MCF 10A (cell line): ENCODE measurements around the gene FABP7. TPM values are rescaled to one million over a fixed set of nuclear protein-coding genes. Genes with fewer than 3 reads are reported as not detected.
A peak's percentile ranks its signal among the peaks of the same experiment; 100 is the strongest.

Source experiments
- BruUV-seq: library from RNA; stranded (reverse); fragments of 400-500 nt; replicated peaks from 2 replicates; lab custom pipeline; 2021; lab: Mats Ljungman, UMichigan
- CTCF ChIA-PET: fragments of 300-600 bp; sonication (Branson Sonifier 250); formaldehyde crosslinking; extraction: SDS; loops from one replicate; lab custom pipeline; 2021; ENCODE audit warnings: antibody characterized with exemption, inconsistent platforms; lab: Yijun Ruan, JAX
- POLR2A ChIA-PET: fragments of 300-600, 350-650 bp; sonication (Branson Sonifier 250); formaldehyde crosslinking; extraction: SDS; loops from one replicate; lab custom pipeline; 2020; ENCODE audit warnings: antibody characterized with exemption, inconsistent platforms; lab: Yijun Ruan, JAX
- DNase-seq: peaks from one replicate; pipeline ENCODE4 v3.0.0-alpha.2; 2018; ENCODE audit not compliant: unreplicated experiment
- H3K27ac Mint-ChIP-seq: one replicate; pipeline ENCODE4 v1.8.0; 2022; ENCODE audit warnings: mild to moderate bottlenecking, low read depth, mixed read lengths; ENCODE audit not compliant: unreplicated experiment
- H3K27me3 Mint-ChIP-seq: one replicate; pipeline ENCODE4 v1.8.0; 2022; ENCODE audit warnings: mixed read lengths; ENCODE audit not compliant: insufficient read depth, unreplicated experiment
- H3K36me3 Mint-ChIP-seq: one replicate; pipeline ENCODE4 v1.8.0; 2022; ENCODE audit warnings: mild to moderate bottlenecking, moderate library complexity, mixed read lengths; ENCODE audit not compliant: insufficient read depth, unreplicated experiment
- H3K4me1 Mint-ChIP-seq: one replicate; pipeline ENCODE4 v1.8.0; 2022; ENCODE audit warnings: mixed read lengths; ENCODE audit not compliant: insufficient read depth, unreplicated experiment
- H3K4me3 Mint-ChIP-seq: one replicate; pipeline ENCODE4 v1.8.0; 2022; ENCODE audit warnings: mild to moderate bottlenecking, moderate library complexity, mixed read lengths; ENCODE audit not compliant: unreplicated experiment
- H3K9me3 Mint-ChIP-seq: one replicate; pipeline ENCODE4 v1.8.0; 2022; ENCODE audit warnings: mixed read lengths; ENCODE audit not compliant: unreplicated experiment
- CTCF ChIP-seq: fragments of 200-600 bp; IDR thresholded peaks from one replicate; pipeline ENCODE4 v1.8.0; 2022; ENCODE audit warnings: antibody characterized with exemption, mild to moderate bottlenecking; ENCODE audit not compliant: unreplicated experiment
- intact Hi-C: fragments of 100-400 bp; cut with micrococcal nuclease; formaldehyde crosslinking; loops from 2 replicates; pipeline ENCODE4 v1.14.1; 2022
- total RNA-seq: library from RNA; stranded (reverse); gene quantifications from 2 replicates; pipeline ENCODE4 v1.2.3, GENCODE V29; 2022

Gene FABP7
- total RNA-seq, 1 experiment from 2014 or later, result not detected

- Mint-ChIP-seq H3K27me3 (no peaks in the 10 kb centered on the region), H3K9me3 (no peaks in the 10 kb centered on the region), H3K36me3 (no peaks in the 10 kb centered on the region), H3K4me3 (peak overlapping the region; percentile 87), H3K27ac (peak overlapping the region; percentile 80), H3K4me1 (peaks cover 15% of the 10 kb centered on the region)
- BruUV-seq, result no TSS peak
- no peak for DNase-seq
- intact Hi-C loops, result no loop called here
- POLR2A ChIA-PET, result interaction anchor here (0.9 to 5.3 kb wide), 5 partner anchors 10 to 320 kb away, joined by 3 to 202 read pairs (median 19); partner anchors contain the start of gene SERINC1
- CTCF ChIA-PET, result interaction anchor here (0.6 to 5.6 kb wide), 10 partner anchors 8 to 529 kb away, joined by 3 to 54 read pairs (median 4); no protein-coding TSS in a partner anchor
- no peak for TF ChIP-seq CTCF
Observed at GRCh38 chr6:122791310-122791679, 11.8 kb downstream of the FABP7 start.

GRCh38 chr6:122792766-122793165 is 13.2 kb downstream of the FABP7 start:
- no peaks in the 10 kb centered on the region for H3K36me3 Mint-ChIP-seq
- no peak for TF ChIP-seq CTCF
- POLR2A ChIA-PET, result interaction anchor here (5.3 kb wide), 1 partner anchor 9 kb away, joined by 202 read pairs; no protein-coding TSS in a partner anchor
- CTCF ChIA-PET, result interaction anchor here (0.6 to 5.6 kb wide), 8 partner anchors 7 to 63 kb away, joined by 4 to 54 read pairs (median 5); no protein-coding TSS in a partner anchor
- H3K4me3 Mint-ChIP-seq, result no peak overlapping the region
- H3K27ac Mint-ChIP-seq, result no peak overlapping the region
- no peaks in the 10 kb centered on the region for H3K9me3 Mint-ChIP-seq
- intact Hi-C loops, result no loop called here
- DNase-seq, result no peak
- BruUV-seq, result no TSS peak
- H3K4me1 Mint-ChIP-seq, result peaks cover 16% of the 10 kb centered on the region
- H3K27me3 Mint-ChIP-seq, result no peaks in the 10 kb centered on the region

- Mint-ChIP-seq H3K4me3 (no peak overlapping the region), H3K27me3 (no peaks in the 10 kb centered on the region), H3K4me1 (peaks cover 14% of the 10 kb centered on the region), H3K9me3 (no peaks in the 10 kb centered on the region), H3K36me3 (no peaks in the 10 kb centered on the region), H3K27ac (peak overlapping the region; percentile 69)
- CTCF ChIA-PET, result interaction anchor here (0.7 to 6.6 kb wide), 8 partner anchors 7 to 980 kb away, joined by 3 to 54 read pairs (median 17); partner anchors contain the start of gene SMPDL3A
- POLR2A ChIA-PET, result interaction anchor here (0.8 to 9.2 kb wide), 6 partner anchors 7 to 326 kb away, joined by 3 to 202 read pairs (median 4); partner anchors contain the start of genes SERINC1 and SMPDL3A
- no TSS peak for BruUV-seq
- intact Hi-C loops, result no loop called here
- TF ChIP-seq CTCF, result no peak
- no peak for DNase-seq
Observed at GRCh38 chr6:122797537-122797936, 18.0 kb downstream of the FABP7 start.

- TF ChIP-seq CTCF, result no peak
- H3K9me3 Mint-ChIP-seq, result no peaks in the 10 kb centered on the region
- no peaks in the 10 kb centered on the region for H3K27me3 Mint-ChIP-seq
- intact Hi-C loops, result loop anchor here (2.0 kb wide), 1 partner anchor 63 kb away; no protein-coding TSS in a partner anchor
- H3K36me3 Mint-ChIP-seq, result no peaks in the 10 kb centered on the region
- peaks cover 14% of the 10 kb centered on the region for H3K4me1 Mint-ChIP-seq
- H3K27ac Mint-ChIP-seq, result peak overlapping the region; percentile 69
- peak; percentile 71 for DNase-seq
- H3K4me3 Mint-ChIP-seq, result peak overlapping the region; percentile 32
- BruUV-seq, result no TSS peak
- POLR2A ChIA-PET, result interaction anchor here (0.7 to 9.2 kb wide), 9 partner anchors 8 to 327 kb away, joined by 3 to 202 read pairs (median 3); partner anchors contain the start of genes SERINC1 and SMPDL3A
- CTCF ChIA-PET, result interaction anchor here (0.7 to 6.6 kb wide), 15 partner anchors 8 to 979 kb away, joined by 3 to 54 read pairs (median 5); partner anchors contain the start of genes FABP7 and SMPDL3A
Observed at GRCh38 chr6:122798099-122798641, 18.7 kb downstream of the FABP7 start.
